ENCODE measurements around the gene HEPACAM2.

Gene HEPACAM2

DNA sequence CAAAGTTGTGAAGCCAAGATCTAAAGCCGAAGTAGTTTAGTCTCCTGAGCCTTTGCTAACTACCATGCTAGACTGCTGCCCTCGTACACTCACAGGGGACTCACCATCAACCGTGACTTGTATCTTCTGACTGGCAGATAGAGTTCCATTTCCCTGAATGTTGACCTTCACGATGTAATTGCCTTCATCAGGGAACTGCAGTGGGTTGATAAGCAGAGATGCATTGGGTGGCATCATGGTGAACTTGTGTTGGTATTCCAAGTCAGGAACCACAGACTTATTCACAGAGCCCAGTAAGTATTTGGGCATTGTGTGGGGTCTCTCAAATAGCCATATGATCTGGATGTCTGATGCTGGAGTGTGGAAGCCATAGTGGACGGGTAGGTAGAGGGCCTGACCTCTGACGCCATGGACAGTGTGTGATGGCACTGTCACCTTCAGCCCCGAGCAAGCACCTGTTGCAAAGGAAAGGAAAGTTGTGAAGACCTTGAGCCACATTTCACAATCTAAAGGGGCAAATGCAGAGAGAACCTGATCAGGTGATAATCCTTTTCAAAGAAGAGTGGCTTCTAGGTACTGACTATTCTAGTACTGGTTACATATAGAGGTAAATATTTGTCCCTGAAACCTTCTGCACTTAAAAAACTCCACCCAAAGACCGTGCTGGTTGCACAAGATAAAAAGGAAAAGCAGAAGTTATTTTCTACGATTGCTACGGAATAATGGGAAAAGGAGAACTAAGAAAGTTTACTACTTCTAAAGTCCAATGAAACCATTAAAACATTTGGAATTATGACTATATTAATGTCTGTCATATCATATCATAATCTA, 7.1 kb downstream of the HEPACAM2 start:
- Histone ChIP-seq H2AFZ (ENCODE audit: low read depth, low read length) (no peak overlapping the region), H3K4me3 (ENCODE audit: low read length) (no peak overlapping the region), H3K27ac (ENCODE audit: low read length) (no peak overlapping the region), H3K79me2 (ENCODE audit: low read length) (no peaks in the 10 kb centered on the region), H3K9ac (ENCODE audit: low read length) (no peak overlapping the region), H3K4me2 (ENCODE audit: low read length) (no peak overlapping the region), H3K4me1 (ENCODE audit: low read length) (peaks cover 10% of the 10 kb centered on the region), H3K9me3 (ENCODE audit: insufficient read depth, low read length) (no peaks in the 10 kb centered on the region), H3K36me3 (replicated peaks; ENCODE audit: low read depth, low read length) (no peaks in the 10 kb centered on the region), H4K20me1 (ENCODE audit: insufficient read depth, low read length) (no peaks in the 10 kb centered on the region), H3K27me3 (ENCODE audit: low read depth, low read length) (no peaks in the 10 kb centered on the region)
- TF ChIP-seq, protein P1, sequence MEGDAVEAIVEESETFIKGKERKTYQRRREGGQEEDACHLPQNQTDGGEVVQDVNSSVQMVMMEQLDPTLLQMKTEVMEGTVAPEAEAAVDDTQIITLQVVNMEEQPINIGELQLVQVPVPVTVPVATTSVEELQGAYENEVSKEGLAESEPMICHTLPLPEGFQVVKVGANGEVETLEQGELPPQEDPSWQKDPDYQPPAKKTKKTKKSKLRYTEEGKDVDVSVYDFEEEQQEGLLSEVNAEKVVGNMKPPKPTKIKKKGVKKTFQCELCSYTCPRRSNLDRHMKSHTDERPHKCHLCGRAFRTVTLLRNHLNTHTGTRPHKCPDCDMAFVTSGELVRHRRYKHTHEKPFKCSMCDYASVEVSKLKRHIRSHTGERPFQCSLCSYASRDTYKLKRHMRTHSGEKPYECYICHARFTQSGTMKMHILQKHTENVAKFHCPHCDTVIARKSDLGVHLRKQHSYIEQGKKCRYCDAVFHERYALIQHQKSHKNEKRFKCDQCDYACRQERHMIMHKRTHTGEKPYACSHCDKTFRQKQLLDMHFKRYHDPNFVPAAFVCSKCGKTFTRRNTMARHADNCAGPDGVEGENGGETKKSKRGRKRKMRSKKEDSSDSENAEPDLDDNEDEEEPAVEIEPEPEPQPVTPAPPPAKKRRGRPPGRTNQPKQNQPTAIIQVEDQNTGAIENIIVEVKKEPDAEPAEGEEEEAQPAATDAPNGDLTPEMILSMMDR (IDR thresholded peaks at IDR 0.05; ENCODE audit: low read depth, low read length) = no peak
- no peak for TF ChIP-seq EZH2phosphoT487 (IDR thresholded peaks at IDR 0.05; ENCODE audit: low read depth)

DNA sequence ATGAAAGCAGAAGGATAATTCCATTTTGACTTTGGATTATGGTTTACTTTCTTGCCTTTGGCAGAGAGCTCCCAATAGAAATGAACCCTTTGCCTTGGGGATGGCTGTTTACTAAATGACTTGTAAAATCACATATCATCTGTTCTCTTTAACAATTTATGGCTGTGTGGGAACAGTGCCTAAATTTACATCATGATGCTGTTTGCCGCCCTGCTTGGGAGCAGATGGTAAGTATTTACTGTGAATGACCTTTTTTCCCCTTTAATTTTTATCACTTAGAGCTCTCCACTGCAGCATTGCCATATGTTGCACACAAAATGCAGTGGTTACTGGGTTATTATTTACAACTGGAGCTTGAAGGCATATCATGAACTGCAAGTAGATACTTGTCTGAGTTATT, 13.4 kb downstream of the HEPACAM2 start:
- H3K9ac ChIP-seq (ENCODE audit: low read length) = no peak overlapping the region
- no peak overlapping the region for H3K27ac ChIP-seq (ENCODE audit: low read length)
- no peaks in the 10 kb centered on the region for H3K9me3 ChIP-seq (ENCODE audit: insufficient read depth, low read length)
- no peak for TF ChIP-seq EZH2phosphoT487 (IDR thresholded peaks at IDR 0.05; ENCODE audit: low read depth)
- TF ChIP-seq, protein P1 (IDR thresholded peaks at IDR 0.05; ENCODE audit: low read depth, low read length) = no peak
- H3K79me2 ChIP-seq (ENCODE audit: low read length) = no peaks in the 10 kb centered on the region
- H3K4me1 ChIP-seq (ENCODE audit: low read length) = peaks cover 12% of the 10 kb centered on the region
- no peak overlapping the region for H3K4me2 ChIP-seq (ENCODE audit: low read length)
- no peak overlapping the region for H3K4me3 ChIP-seq (ENCODE audit: low read length)
- no peaks in the 10 kb centered on the region for H4K20me1 ChIP-seq (ENCODE audit: insufficient read depth, low read length)
- no peak overlapping the region for H2AFZ ChIP-seq (ENCODE audit: low read depth, low read length)
- no peaks in the 10 kb centered on the region for H3K36me3 ChIP-seq (replicated peaks; ENCODE audit: low read depth, low read length)
- no peaks in the 10 kb centered on the region; the same call in 1 of the 2 replicates for H3K27me3 ChIP-seq (ENCODE audit: low read depth, low read length)

DNA sequence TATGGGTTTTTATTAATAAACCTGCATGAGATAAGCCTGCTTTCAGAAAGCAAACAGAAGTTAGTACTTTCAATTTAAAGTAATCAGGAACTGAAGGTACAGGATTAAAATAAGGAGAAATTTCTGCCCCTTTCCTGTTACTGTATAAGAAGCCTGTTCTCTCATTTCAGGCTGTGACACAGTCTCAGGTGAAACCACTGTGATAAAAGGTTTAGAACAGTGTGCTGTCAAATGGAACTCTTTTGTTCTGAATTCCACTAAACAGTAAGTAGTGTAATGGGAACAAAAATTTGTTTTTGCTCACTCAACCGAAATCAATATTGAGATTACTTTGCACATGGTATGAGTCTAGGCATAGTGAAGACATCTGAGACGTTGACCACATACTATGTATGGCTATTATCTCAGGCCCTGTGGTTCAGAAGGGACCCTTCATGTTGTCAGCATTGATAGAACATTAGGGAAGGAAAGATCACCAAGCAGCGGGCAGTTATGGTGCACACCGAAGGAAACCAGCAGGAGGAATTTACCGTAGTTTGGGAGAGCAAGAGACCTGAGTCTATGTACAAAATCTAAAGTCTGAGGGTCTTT, 14.9 kb downstream of the HEPACAM2 start:
- no peak overlapping the region for H3K27ac ChIP-seq (ENCODE audit: low read length)
- no peak overlapping the region; the same call in 1 of the 2 replicates for H2AFZ ChIP-seq (ENCODE audit: low read depth, low read length)
- peaks cover 6% of the 10 kb centered on the region for H3K4me1 ChIP-seq (ENCODE audit: low read length)
- H3K9ac ChIP-seq (ENCODE audit: low read length) = no peak overlapping the region
- no peaks in the 10 kb centered on the region for H4K20me1 ChIP-seq (ENCODE audit: insufficient read depth, low read length)
- no peak overlapping the region for H3K4me3 ChIP-seq (ENCODE audit: low read length)
- H3K79me2 ChIP-seq (ENCODE audit: low read length) = no peaks in the 10 kb centered on the region
- no peaks in the 10 kb centered on the region for H3K9me3 ChIP-seq (ENCODE audit: insufficient read depth, low read length)
- no peak overlapping the region for H3K4me2 ChIP-seq (ENCODE audit: low read length)
- no peaks in the 10 kb centered on the region; the same call in 1 of the 2 replicates for H3K27me3 ChIP-seq (ENCODE audit: low read depth, low read length)
- no peaks in the 10 kb centered on the region for H3K36me3 ChIP-seq (replicated peaks; ENCODE audit: low read depth, low read length)
- TF ChIP-seq, protein P1 (IDR thresholded peaks at IDR 0.05; ENCODE audit: low read depth, low read length) = no peak

DNA sequence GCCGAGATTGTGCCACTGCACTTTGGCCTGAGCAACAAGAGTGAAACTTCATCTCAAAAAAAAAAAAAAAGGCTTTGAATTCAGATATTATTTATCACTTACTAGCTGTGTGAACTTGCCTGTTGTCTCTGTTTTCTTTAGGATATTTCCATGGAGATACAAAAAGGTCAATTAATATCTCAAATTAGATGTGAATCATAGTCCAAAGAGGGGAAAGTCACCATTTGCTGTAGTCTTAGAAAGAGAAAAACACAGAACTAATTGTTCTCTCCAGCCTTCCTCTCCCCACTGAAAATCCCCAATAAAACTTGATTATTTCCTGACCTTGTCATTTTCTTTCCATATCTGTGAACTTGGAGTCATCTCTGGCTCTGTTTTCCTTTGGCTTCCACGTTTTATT, 21.2 kb downstream of the HEPACAM2 start:
- Histone ChIP-seq H4K20me1 (ENCODE audit: insufficient read depth, low read length) (no peaks in the 10 kb centered on the region), H3K79me2 (ENCODE audit: low read length) (no peaks in the 10 kb centered on the region), H3K4me2 (ENCODE audit: low read length) (no peak overlapping the region), H3K4me3 (ENCODE audit: low read length) (no peak overlapping the region), H3K36me3 (replicated peaks; ENCODE audit: low read depth, low read length) (no peaks in the 10 kb centered on the region), H2AFZ (ENCODE audit: low read depth, low read length) (no peak overlapping the region), H3K9ac (ENCODE audit: low read length) (no peak overlapping the region), H3K27ac (ENCODE audit: low read length) (no peak overlapping the region), H3K9me3 (ENCODE audit: insufficient read depth, low read length) (no peaks in the 10 kb centered on the region), H3K4me1 (ENCODE audit: low read length) (no peaks in the 10 kb centered on the region), H3K27me3 (ENCODE audit: low read depth, low read length) (peaks cover 3% of the 10 kb centered on the region; the same call in 1 of the 2 replicates)
- no peak for TF ChIP-seq EZH2phosphoT487 (IDR thresholded peaks at IDR 0.05; ENCODE audit: low read depth)
- TF ChIP-seq, protein P1 (IDR thresholded peaks at IDR 0.05; ENCODE audit: low read depth, low read length) = no peak

Measured in OCI-LY3 (cell line).